Ishikawa (cell line): ENCODE results near the gene CDCA5.

Experiments used
- CEBPB ChIP-seq: IDR thresholded peaks from 2 replicates; pipeline ENCODE4 v1.6.1; 2012
- EGR1 ChIP-seq: IDR thresholded peaks from 2 replicates; pipeline ENCODE4 v1.6.1; 2012
- EP300 ChIP-seq: IDR thresholded peaks from 2 replicates; pipeline ENCODE4 v1.6.1; 2012; ENCODE audit warnings: borderline replicate concordance
- TAF1 ChIP-seq: IDR thresholded peaks from 2 replicates; pipeline ENCODE4 v1.6.1; 2012; ENCODE audit warnings: low read depth, mild to moderate bottlenecking
- TCF12 ChIP-seq: IDR thresholded peaks from 2 replicates; pipeline ENCODE4 v1.6.1; 2012; ENCODE audit warnings: low read depth
- YY1 ChIP-seq: IDR thresholded peaks from 2 replicates; pipeline ENCODE4 v1.6.1; 2012; ENCODE audit warnings: low read depth
- TF ChIP-seq, protein P1 (sequence below): IDR thresholded peaks from 2 replicates; pipeline ENCODE4 v1.6.1; 2012
- TF ChIP-seq, protein P2 (sequence below): IDR thresholded peaks from 2 replicates; pipeline ENCODE4 v1.6.1; 2012; ENCODE audit warnings: low read depth, mild to moderate bottlenecking

GRCh38 chr11:65108469-65109123, 24.8 kb upstream of the CDCA5 start:
- no peak for TF ChIP-seq YY1
- no peak for TF ChIP-seq EP300
- no peak for TF ChIP-seq EGR1
- TF ChIP-seq, protein P1, sequence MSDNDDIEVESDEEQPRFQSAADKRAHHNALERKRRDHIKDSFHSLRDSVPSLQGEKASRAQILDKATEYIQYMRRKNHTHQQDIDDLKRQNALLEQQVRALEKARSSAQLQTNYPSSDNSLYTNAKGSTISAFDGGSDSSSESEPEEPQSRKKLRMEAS: no peak
- no peak for TF ChIP-seq TCF12
- TF ChIP-seq TAF1: no peak
- TF ChIP-seq CEBPB: no peak
- TF ChIP-seq, protein P2, sequence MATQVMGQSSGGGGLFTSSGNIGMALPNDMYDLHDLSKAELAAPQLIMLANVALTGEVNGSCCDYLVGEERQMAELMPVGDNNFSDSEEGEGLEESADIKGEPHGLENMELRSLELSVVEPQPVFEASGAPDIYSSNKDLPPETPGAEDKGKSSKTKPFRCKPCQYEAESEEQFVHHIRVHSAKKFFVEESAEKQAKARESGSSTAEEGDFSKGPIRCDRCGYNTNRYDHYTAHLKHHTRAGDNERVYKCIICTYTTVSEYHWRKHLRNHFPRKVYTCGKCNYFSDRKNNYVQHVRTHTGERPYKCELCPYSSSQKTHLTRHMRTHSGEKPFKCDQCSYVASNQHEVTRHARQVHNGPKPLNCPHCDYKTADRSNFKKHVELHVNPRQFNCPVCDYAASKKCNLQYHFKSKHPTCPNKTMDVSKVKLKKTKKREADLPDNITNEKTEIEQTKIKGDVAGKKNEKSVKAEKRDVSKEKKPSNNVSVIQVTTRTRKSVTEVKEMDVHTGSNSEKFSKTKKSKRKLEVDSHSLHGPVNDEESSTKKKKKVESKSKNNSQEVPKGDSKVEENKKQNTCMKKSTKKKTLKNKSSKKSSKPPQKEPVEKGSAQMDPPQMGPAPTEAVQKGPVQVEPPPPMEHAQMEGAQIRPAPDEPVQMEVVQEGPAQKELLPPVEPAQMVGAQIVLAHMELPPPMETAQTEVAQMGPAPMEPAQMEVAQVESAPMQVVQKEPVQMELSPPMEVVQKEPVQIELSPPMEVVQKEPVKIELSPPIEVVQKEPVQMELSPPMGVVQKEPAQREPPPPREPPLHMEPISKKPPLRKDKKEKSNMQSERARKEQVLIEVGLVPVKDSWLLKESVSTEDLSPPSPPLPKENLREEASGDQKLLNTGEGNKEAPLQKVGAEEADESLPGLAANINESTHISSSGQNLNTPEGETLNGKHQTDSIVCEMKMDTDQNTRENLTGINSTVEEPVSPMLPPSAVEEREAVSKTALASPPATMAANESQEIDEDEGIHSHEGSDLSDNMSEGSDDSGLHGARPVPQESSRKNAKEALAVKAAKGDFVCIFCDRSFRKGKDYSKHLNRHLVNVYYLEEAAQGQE: no peak
